ENCODE results near the gene PERCC1. TPM values are rescaled to one million over a fixed set of nuclear protein-coding genes. Genes with fewer than 3 reads are reported as not detected.

Gene PERCC1
- total RNA-seq, 4 donors from 2014 or later = 1.3 TPM; not detected in 3

DNA sequence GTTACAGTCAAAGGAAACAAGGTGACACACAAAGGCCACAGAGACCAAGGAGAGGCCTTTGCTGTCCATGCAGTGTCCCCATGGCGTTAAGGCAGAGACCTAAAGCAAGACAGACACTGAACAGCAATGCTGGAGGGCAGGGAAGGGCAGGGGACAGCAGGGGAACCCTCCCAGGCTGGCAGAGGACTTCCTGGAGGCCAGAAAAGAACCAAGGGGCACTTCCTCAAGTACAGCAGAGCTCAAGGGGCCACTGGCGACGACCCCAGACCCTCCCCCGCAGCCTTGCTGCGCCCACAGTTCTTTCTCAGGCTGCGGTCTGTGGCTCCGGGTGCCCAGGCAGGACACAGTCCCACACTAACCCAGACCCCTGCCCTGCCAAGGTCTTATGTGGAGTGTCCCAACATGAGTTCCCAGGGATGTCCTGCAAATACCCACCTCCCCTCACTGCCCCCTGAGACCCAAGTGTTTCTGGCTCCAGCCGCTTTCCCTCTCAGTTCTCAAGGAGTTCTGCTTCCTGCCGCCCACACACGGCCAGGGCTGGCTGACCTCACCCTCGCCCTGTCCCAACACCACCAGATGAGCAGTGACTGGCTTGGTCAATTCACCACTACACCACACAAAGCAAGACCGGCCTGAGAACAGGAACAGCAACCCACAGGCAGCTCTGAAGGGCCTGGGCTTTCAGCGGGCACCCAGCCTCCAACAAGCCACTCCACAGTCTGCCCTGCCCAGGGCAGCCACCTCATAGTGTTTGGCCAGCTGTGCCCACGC lies 39.8 kb downstream of the PERCC1 start:
- DNase-seq (ENCODE audit: low spot score in 2 of 2) = peak in 1 of 2 donors; percentile 77
- TF ChIP-seq POLR2A (IDR thresholded peaks at IDR 0.05) (no peak), EP300 (IDR thresholded peaks at IDR 0.05) (no peak), POLR2AphosphoS5 (IDR thresholded peaks at IDR 0.05) (no peak)
- TF ChIP-seq, protein P1, sequence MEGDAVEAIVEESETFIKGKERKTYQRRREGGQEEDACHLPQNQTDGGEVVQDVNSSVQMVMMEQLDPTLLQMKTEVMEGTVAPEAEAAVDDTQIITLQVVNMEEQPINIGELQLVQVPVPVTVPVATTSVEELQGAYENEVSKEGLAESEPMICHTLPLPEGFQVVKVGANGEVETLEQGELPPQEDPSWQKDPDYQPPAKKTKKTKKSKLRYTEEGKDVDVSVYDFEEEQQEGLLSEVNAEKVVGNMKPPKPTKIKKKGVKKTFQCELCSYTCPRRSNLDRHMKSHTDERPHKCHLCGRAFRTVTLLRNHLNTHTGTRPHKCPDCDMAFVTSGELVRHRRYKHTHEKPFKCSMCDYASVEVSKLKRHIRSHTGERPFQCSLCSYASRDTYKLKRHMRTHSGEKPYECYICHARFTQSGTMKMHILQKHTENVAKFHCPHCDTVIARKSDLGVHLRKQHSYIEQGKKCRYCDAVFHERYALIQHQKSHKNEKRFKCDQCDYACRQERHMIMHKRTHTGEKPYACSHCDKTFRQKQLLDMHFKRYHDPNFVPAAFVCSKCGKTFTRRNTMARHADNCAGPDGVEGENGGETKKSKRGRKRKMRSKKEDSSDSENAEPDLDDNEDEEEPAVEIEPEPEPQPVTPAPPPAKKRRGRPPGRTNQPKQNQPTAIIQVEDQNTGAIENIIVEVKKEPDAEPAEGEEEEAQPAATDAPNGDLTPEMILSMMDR (IDR thresholded peaks at IDR 0.05) = no peak
- Histone ChIP-seq H3K4me1 (peaks cover 40% of the 10 kb centered on the region), H3K36me3 (no peaks in the 10 kb centered on the region), H3K27ac (peak overlapping the region; percentile 21), H3K4me3 (no peak overlapping the region), H3K27me3 (no peaks in the 10 kb centered on the region), H3K9me3 (no peaks in the 10 kb centered on the region)
- 83% methylated on average over 13 of the region's 14 CpGs for WGBS

DNA sequence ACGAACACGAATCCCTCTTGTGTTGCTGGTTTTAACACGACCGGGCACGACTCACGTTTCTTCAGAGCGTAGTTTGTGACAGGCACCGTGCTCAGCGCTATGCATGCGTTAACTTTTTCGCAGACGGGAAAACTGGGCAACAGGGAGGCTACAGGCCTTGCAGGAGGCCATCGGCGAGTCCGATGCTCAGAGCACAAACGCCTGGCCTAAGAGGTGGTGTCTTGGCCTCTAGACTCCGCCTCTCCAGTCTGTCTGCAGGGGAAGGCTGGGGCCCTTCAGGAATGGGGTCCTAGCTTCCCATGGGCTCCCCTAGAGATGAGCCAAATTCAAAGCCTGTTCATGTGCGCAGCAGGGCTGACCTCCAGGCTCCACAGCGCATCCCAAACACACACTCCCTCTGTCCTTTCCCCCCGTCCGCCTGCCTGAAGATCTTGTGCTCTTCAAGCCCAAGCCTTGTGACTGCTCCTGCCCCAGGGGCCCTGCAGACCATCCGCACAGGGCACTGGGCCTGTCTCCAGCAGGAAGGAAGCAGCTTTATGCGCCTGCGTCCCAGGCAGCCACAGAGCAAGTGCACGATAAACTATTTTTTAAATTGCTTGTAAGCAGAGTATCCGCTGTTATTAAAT lies 40.8 kb downstream of the PERCC1 start:
- peaks cover 44% of the 10 kb centered on the region for H3K4me1 ChIP-seq
- no peaks in the 10 kb centered on the region for H3K9me3 ChIP-seq
- no peaks in the 10 kb centered on the region for H3K36me3 ChIP-seq
- no peaks in the 10 kb centered on the region for H3K27me3 ChIP-seq
- 78% methylated on average over 22 of the region's 26 CpGs for WGBS
- TF ChIP-seq EP300 (IDR thresholded peaks at IDR 0.05) (no peak), POLR2AphosphoS5 (IDR thresholded peaks at IDR 0.05) (no peak), POLR2A (IDR thresholded peaks at IDR 0.05) (no peak)
- TF ChIP-seq, protein P1 (IDR thresholded peaks at IDR 0.05) = no peak
- peak overlapping the region; percentile 20 for H3K27ac ChIP-seq
- H3K4me3 ChIP-seq = no peak overlapping the region
- no peak for DNase-seq (ENCODE audit: low spot score in 2 of 2)

DNA sequence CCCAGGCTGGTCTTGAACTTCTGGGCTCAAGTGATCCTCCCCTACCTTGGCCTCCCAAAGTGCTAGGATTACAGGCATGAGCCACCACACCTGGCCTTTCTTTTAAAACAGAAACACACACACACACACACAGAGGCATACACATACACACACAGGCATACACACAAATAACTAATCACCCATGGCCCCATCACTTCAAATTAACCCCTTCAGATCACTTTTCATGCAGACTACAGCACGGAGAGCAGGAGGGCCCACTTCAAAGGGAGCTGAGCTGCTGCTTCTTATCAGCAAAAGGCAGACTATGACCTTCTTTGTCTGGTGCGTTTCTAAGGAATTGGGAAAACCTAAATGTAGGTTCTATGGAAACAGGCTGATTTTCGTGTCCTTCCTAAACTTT lies 42.1 kb downstream of the PERCC1 start:
- no peak overlapping the region for H3K27ac ChIP-seq
- DNase-seq (ENCODE audit: low spot score in 2 of 2) = no peak
- H3K4me1 ChIP-seq = peaks cover 44% of the 10 kb centered on the region
- TF ChIP-seq POLR2A (IDR thresholded peaks at IDR 0.05) (no peak), EP300 (IDR thresholded peaks at IDR 0.05) (no peak), POLR2AphosphoS5 (IDR thresholded peaks at IDR 0.05) (no peak)
- TF ChIP-seq, protein P1 (IDR thresholded peaks at IDR 0.05) = no peak
- 66% methylated on average over 3 of the region's 3 CpGs for WGBS
- no peaks in the 10 kb centered on the region for H3K27me3 ChIP-seq
- H3K36me3 ChIP-seq = no peaks in the 10 kb centered on the region
- no peaks in the 10 kb centered on the region for H3K9me3 ChIP-seq
- no peak overlapping the region for H3K4me3 ChIP-seq

DNA sequence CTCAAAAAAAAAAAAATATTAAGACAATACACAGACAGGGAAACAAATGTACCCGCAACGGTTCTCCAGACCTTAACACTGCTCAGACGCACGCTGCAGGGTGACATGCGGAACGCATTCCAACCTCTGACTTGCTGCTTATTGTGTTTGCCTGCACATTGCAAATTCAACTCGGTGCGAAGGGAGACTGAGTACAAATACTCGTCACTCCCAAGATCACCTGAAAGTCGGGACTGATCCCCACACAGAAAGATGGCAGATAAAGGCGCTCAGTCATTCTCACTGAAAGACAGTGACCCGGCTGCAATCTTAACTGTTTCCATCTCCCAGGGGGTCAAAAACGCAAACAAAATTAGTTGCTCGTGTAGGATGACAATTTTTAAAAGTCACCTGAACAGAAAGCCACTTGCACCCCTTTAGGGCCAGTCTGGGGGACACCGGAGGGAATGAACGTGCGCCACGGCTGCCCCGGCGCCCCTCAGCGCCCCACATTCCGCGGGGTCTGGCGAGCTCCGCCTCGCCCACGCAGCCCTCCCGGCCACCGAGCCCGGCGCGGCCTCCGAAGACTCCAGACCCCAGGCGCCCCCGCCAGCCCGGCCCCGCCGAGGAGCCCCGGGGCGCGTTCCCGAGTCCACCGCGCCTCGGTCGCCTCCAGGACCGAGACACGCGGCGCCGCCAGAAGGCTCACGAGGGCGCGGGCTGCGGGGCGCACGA lies 43.4 kb downstream of the PERCC1 start:
- peak overlapping the region; percentile 89 for H3K4me3 ChIP-seq
- H3K4me1 ChIP-seq = peaks cover 44% of the 10 kb centered on the region
- no peaks in the 10 kb centered on the region for H3K27me3 ChIP-seq
- H3K36me3 ChIP-seq = no peaks in the 10 kb centered on the region
- no peaks in the 10 kb centered on the region for H3K9me3 ChIP-seq
- DNase-seq (ENCODE audit: low spot score in 2 of 2) = no peak
- 14% methylated on average over 26 of the region's 57 CpGs for WGBS
- H3K27ac ChIP-seq = peak overlapping the region; percentile 87
- TF ChIP-seq POLR2A (IDR thresholded peaks at IDR 0.05) (no peak), POLR2AphosphoS5 (IDR thresholded peaks at IDR 0.05) (no peak), EP300 (IDR thresholded peaks at IDR 0.05) (no peak)
- TF ChIP-seq, protein P1 (IDR thresholded peaks at IDR 0.05) = no peak

Data from suprapubic skin (tissue), 4 donors.